Sigmoid colon (tissue), 7 donors: Measurements from ENCODE around the gene MKNK1. TPM values are rescaled to one million over a fixed set of nuclear protein-coding genes. Genes with fewer than 3 reads are reported as not detected.

Source experiments
- DNase-seq: peaks from one replicate; pipeline ENCODE4 v3.0.0-alpha.2; 2019
- H3K27ac ChIP-seq, 4 donors: fragments of 200-600 bp; sonication (generic); one replicate each; pipeline ENCODE4 v1.5.1; 2016 to 2019; ENCODE audit warnings: mild to moderate bottlenecking in 1 of 4
- H3K27me3 ChIP-seq, 3 donors: fragments of 200-600 bp; sonication (generic); one replicate each; pipeline ENCODE4 v1.5.1; 2019; ENCODE audit warnings: mild to moderate bottlenecking in 1 of 3
- H3K36me3 ChIP-seq, 4 donors: fragments of 200-600 bp; sonication (generic); one replicate each; pipeline ENCODE4 v1.5.1; 2016 to 2019
- H3K4me1 ChIP-seq, 4 donors: fragments of 200-600 bp; sonication (generic); one replicate each; pipeline ENCODE4 v1.5.1; 2017 to 2019
- H3K4me3 ChIP-seq, 4 donors: fragments of 200-600 bp; sonication (generic); one replicate each; pipeline ENCODE4 v1.5.1; 2017 to 2019; ENCODE audit warnings: mild to moderate bottlenecking in 2 of 4, moderate library complexity in 1 of 4
- H3K9me3 ChIP-seq, 4 donors: fragments of 200-600 bp in 3 of 4; sonication (generic) in 3 of 4; one replicate each; pipeline versions ENCODE4 v1.5.1 to v1.6.1; 2013 to 2019
- EP300 ChIP-seq, 4 donors: sonication (generic); formaldehyde crosslinking; IDR thresholded peaks; one replicate each; pipeline ENCODE4 v1.6.1; 2017; ENCODE audit warnings: antibody characterized with exemption in 4 of 4
- POLR2A ChIP-seq, 2 donors: fragments of 450-650 bp; IDR thresholded peaks; one replicate each; pipeline ENCODE4 v1.6.1; 2016; ENCODE audit warnings: antibody characterized with exemption in 2 of 2, mild to moderate bottlenecking in 2 of 2, moderate library complexity in 2 of 2
- POLR2AphosphoS5 ChIP-seq, 4 donors: sonication (generic); formaldehyde crosslinking; IDR thresholded peaks; one replicate each; pipeline ENCODE4 v1.6.1; 2017; ENCODE audit warnings: antibody characterized with exemption in 4 of 4
- WGBS, 2 donors: extraction: QIAGEN DNeasy Blood & Tissue Kit; methylation state at CpG; one replicate each; pipeline ENCODE4 v1.1.7; 2013; 5-methylcytosine and 5-hydroxymethylcytosine counted together
- intact Hi-C: fragments of 100-400 bp; cut with DNase I; formaldehyde crosslinking; loops from one replicate; pipeline ENCODE4 v1.15.1; 2023
- polyA plus RNA-seq, 3 donors: library from polyadenylated mRNA; stranded (reverse); fragments of 200-250 nt; gene quantifications; one replicate each; pipeline ENCODE4 v1.2.3, GENCODE V29; 2013
- total RNA-seq, 4 donors: library from RNA; depleted of rRNA; stranded (reverse); fragments of >200 nt; gene quantifications; one replicate each; pipeline ENCODE4 v1.1.0, GENCODE V29; 2016
- TF ChIP-seq, protein P1 (sequence below), 4 experiments: fragments of 450-650 bp in 3 of 4; fragments of 200-600 bp in 1 of 4; IDR thresholded peaks; one replicate each; pipeline ENCODE4 v1.5.1; 2016 to 2019; ENCODE audit warnings: antibody characterized with exemption in 4 of 4, mild to moderate bottlenecking in 3 of 4, moderate library complexity in 2 of 4
- donor health status: healthy with polysubstance abuse.
- donor health status: Bipolar disorder and iron deficiency.
- donor health status: healthy.

Gene MKNK1
- total and polyA plus RNA-seq, 7 donors, result 15.0 to 54.3 (median 32.1) TPM

DNA sequence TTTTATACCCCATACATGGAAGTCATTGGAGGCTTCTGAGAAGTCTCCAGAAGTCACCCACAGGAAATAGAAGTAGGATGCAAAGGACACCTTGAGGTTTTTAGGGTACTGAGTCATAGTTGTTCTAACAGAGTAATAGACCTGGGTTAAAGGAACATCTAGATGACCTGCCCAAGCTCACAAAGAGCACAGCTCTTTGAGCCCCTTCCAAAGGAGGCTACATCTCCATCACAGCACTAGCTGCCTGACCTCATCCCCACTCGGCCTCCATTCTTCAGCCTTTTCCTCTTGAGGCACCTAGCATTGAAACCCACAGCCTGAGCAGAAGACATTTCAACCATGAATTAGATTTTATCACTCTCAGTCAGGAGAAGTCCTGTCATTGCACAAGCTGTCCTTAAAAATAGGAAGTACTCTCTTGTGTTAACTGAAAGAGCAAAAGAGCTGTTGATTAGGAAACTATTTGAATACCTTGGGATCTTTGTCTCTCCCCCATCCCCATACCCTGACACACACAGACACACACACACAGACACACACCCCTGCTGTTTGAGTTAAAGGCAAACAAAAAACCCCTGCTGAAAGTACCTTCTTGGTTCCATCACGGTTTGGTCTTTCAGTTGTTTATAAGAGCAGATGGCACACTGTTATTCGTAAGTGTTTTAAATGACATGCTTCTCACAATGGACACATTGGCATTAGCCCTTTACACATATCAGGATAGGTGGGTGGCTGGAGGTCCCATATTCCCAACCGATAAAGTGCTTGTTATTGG is 22.2 kb downstream of the MKNK1 start:
- TF ChIP-seq, protein P1, sequence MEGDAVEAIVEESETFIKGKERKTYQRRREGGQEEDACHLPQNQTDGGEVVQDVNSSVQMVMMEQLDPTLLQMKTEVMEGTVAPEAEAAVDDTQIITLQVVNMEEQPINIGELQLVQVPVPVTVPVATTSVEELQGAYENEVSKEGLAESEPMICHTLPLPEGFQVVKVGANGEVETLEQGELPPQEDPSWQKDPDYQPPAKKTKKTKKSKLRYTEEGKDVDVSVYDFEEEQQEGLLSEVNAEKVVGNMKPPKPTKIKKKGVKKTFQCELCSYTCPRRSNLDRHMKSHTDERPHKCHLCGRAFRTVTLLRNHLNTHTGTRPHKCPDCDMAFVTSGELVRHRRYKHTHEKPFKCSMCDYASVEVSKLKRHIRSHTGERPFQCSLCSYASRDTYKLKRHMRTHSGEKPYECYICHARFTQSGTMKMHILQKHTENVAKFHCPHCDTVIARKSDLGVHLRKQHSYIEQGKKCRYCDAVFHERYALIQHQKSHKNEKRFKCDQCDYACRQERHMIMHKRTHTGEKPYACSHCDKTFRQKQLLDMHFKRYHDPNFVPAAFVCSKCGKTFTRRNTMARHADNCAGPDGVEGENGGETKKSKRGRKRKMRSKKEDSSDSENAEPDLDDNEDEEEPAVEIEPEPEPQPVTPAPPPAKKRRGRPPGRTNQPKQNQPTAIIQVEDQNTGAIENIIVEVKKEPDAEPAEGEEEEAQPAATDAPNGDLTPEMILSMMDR (IDR thresholded peaks at IDR 0.05), result no peak
- no peak for TF ChIP-seq POLR2A (IDR thresholded peaks at IDR 0.05)
- TF ChIP-seq EP300 (IDR thresholded peaks at IDR 0.05), result no peak
- no peak for TF ChIP-seq POLR2AphosphoS5 (IDR thresholded peaks at IDR 0.05)
- intact Hi-C loops, result no loop called here
- H3K4me3 ChIP-seq, result no peak overlapping the region
- H3K9me3 ChIP-seq, result no peaks in the 10 kb centered on the region
- H3K27me3 ChIP-seq, result no peaks in the 10 kb centered on the region
- WGBS, 2 donors, result 79 to 90% methylated on average over 4 of the region's 4 CpGs
- H3K4me1 ChIP-seq, result no peaks in the 10 kb centered on the region
- H3K27ac ChIP-seq, result no peak overlapping the region
- peaks cover 21 to 94% (median 28%) of the 10 kb centered on the region in 4 donors for H3K36me3 ChIP-seq
- no peak for DNase-seq

DNA sequence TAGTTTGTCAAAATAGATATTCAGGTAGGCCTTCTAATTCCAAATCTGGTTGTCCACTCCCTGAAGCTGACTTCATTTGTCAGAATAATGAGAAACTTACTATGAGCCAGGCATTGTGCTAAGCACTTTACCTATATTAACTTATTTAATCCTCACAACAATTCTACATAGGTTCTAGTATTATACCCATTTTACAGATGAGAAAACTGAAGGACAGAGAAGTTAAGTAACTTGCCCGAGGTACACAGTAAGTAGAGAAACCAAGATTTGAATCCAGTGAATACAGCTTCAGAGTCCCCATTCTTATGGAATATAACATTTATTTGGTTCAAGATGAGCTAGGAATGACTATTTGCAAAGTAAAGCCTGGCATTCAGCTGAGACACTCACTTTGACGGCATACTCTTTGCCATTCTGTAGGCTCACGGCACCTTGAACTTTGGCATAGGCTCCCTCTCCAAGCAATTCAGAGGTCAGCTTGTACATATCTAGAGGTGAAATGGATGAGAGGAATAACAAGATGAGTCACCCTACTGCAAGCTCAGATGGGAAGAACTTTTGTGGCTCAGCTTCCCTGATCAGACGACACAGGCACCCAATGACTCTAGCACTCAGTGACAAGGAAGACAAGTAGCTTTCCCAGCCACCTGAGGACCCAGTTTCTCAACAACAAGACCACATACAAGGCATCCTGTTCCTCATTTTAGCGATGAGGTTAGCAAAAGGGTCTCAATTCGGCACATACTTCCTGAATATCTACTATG is 23.7 kb downstream of the MKNK1 start:
- H3K27ac ChIP-seq, result no peak overlapping the region

DNA sequence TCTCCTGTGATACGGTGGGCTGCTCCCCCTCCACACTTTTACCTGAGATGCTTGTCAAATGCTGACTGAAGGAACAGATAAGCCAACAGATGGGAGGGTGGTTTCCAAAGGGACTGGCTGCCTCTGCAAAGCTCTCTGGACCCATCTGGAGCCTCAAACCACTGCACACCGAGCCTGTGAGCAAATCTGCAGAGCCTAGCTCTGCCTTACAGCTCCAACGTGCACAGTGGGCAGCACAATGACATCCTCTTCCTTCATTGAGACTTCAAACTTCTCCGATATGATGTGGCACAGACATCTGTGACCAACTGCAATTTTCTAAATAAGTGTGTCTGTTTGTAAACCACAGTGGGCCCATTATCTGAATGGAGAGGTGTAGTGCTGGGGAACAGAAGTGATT is 26.4 kb downstream of the MKNK1 start:
- TF ChIP-seq, protein P1 (IDR thresholded peaks at IDR 0.05), result no peak
- TF ChIP-seq EP300 (IDR thresholded peaks at IDR 0.05) (no peak), POLR2AphosphoS5 (IDR thresholded peaks at IDR 0.05) (no peak), POLR2A (IDR thresholded peaks at IDR 0.05) (no peak)
- Histone ChIP-seq H3K27me3 (no peaks in the 10 kb centered on the region), H3K36me3 (peaks cover 17 to 78% (median 29%) of the 10 kb centered on the region in 4 donors), H3K27ac (no peak overlapping the region), H3K4me1 (peaks cover 0 to 11% (median 3%) of the 10 kb centered on the region in 4 donors), H3K9me3 (no peaks in the 10 kb centered on the region), H3K4me3 (no peak overlapping the region)
- intact Hi-C loops, result no loop called here
- no peak for DNase-seq
- 93% methylated on average over 4 of the region's 4 CpGs for WGBS, 2 donors

More for the DNA sequence above, 23.7 kb downstream of the MKNK1 start:
- Histone ChIP-seq H3K27me3 (no peaks in the 10 kb centered on the region), H3K36me3 (peaks cover 21 to 90% (median 29%) of the 10 kb centered on the region in 4 donors), H3K4me1 (peaks cover 0 to 9% (median 2%) of the 10 kb centered on the region in 4 donors), H3K4me3 (no peak overlapping the region), H3K9me3 (no peaks in the 10 kb centered on the region)
- no peak for TF ChIP-seq POLR2AphosphoS5 (IDR thresholded peaks at IDR 0.05)
- no peak for TF ChIP-seq POLR2A (IDR thresholded peaks at IDR 0.05)
- no peak for TF ChIP-seq EP300 (IDR thresholded peaks at IDR 0.05)
- TF ChIP-seq, protein P1 (IDR thresholded peaks at IDR 0.05), result no peak
- 77 to 92% methylated on average over 6 of the region's 6 CpGs for WGBS, 2 donors
- intact Hi-C loops, result no loop called here
- DNase-seq, result no peak

DNA sequence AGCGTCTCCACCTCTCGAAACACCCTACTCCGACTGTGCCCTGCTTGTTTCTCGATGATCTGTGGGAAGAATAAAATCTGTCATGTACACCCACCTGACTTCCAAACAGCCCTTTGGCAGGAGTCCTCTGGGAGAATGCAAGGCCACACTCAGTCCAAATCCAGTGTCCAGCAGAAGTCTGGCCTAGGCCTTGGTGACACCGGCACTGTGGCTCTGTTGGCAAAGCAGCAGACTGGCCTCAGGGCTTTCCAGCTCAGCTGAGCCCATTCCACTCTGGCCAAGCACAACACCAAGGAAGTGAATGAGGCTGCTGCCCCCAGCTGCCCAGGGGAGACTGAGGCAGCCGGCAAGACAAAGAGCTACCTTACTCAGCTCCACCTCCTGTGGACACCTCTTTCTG is 27.5 kb downstream of the MKNK1 start:
- Histone ChIP-seq H3K4me3 (no peak overlapping the region), H3K27me3 (no peaks in the 10 kb centered on the region), H3K27ac (no peak overlapping the region), H3K9me3 (no peaks in the 10 kb centered on the region), H3K36me3 (peaks cover 6 to 67% (median 23%) of the 10 kb centered on the region in 4 donors), H3K4me1 (peaks cover 0 to 11% (median 3%) of the 10 kb centered on the region in 4 donors)
- DNase-seq, result no peak
- no peak for TF ChIP-seq EP300 (IDR thresholded peaks at IDR 0.05)
- TF ChIP-seq POLR2AphosphoS5 (IDR thresholded peaks at IDR 0.05), result no peak
- no peak for TF ChIP-seq POLR2A (IDR thresholded peaks at IDR 0.05)
- TF ChIP-seq, protein P1 (IDR thresholded peaks at IDR 0.05), result no peak
- intact Hi-C loops, result no loop called here
- 90 to 91% methylated on average over 6 of the region's 6 CpGs for WGBS, 2 donors
